SU-DHL-6 (cell line): ENCODE results near the gene CCL4L2.

Experiments used
- EZH2phosphoT487 ChIP-seq: fragments of 200-600 bp; sonication (generic), shearing (Covaris generic); conservative IDR thresholded peaks from 2 replicates; pipeline ENCODE4 v1.6.1; 2018; ENCODE audit warnings: mild to moderate bottlenecking, antibody characterized with exemption, low read length, moderate library complexity, mixed read lengths
- TF ChIP-seq, protein P1 (sequence below): fragments of 200-600 bp; sonication (generic); IDR thresholded peaks from one replicate; pipeline ENCODE4 v1.5.1; 2017; ENCODE audit warnings: antibody characterized with exemption, mild to moderate bottlenecking, low read length, moderate library complexity; ENCODE audit not compliant: insufficient read depth, poor library complexity, severe bottlenecking

DNA sequence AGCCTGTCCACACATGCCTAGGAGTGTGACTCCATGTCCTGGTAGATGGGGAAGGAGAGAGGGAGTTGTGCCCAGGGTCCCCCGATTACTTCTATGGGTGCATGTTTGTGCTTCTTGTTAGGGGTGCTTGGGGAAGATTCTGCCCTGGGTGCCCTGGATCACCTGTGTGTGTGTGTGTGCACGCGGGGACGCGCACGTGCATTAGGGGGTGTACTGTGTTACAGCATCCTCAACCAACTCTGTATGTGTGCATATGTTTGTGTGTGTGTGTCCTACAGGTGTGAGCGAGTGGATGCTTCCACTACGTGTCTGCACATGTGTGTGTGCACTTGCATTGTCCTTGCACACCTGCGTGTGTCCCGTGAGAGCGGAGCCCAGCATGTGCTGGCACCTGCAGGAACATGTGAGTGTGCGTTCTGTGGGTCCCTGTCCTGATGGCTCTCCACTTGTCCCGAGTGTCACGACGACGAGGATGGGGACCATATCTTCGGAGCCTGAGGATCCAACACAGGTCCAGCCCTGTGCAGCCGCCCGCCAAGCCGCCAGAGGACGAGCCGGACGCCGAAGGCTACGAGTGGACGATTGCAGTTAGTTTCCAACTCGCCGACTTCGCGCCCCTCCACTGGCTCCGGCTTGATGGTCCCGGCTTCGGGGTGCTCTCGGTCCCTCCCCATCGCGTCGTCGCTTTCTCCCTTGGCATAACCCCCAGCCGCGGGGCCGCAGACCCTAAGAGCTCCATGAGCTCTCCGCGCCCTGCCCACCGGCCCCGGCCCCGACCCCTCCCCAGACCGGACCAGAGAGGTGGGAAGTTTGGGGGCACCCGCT, 28.5 kb upstream of the CCL4L2 start:
- TF ChIP-seq EZH2phosphoT487, result no peak
- TF ChIP-seq, protein P1, sequence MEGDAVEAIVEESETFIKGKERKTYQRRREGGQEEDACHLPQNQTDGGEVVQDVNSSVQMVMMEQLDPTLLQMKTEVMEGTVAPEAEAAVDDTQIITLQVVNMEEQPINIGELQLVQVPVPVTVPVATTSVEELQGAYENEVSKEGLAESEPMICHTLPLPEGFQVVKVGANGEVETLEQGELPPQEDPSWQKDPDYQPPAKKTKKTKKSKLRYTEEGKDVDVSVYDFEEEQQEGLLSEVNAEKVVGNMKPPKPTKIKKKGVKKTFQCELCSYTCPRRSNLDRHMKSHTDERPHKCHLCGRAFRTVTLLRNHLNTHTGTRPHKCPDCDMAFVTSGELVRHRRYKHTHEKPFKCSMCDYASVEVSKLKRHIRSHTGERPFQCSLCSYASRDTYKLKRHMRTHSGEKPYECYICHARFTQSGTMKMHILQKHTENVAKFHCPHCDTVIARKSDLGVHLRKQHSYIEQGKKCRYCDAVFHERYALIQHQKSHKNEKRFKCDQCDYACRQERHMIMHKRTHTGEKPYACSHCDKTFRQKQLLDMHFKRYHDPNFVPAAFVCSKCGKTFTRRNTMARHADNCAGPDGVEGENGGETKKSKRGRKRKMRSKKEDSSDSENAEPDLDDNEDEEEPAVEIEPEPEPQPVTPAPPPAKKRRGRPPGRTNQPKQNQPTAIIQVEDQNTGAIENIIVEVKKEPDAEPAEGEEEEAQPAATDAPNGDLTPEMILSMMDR, result no peak
